CD14-positive monocyte (primary cell): ENCODE data around the gene GCK. TPM values are rescaled to one million over a fixed set of nuclear protein-coding genes. Genes with fewer than 3 reads are reported as not detected.
"Not testable (repeated sequence)": the region's sequence is repeated elsewhere in the genome, so short reads cannot be mapped to it uniquely, and the experiment has no call there.

Source experiments
- DNase-seq, 3 donors: peaks; one replicate each; pipeline ENCODE4 v3.0.0-alpha.2; 2011 to 2022
- H2AFZ ChIP-seq: 2 replicates; pipeline ENCODE4 v1.6.0; 2012; ENCODE audit warnings: mild to moderate bottlenecking, low read depth, low read length, inconsistent platforms; ENCODE audit not compliant: insufficient read depth, poor library complexity, severe bottlenecking
- H3K27ac ChIP-seq, 2 donors: 1 replicate in 1 of 2; 2 replicates in 1 of 2; pipeline ENCODE4 v1.5.1; 2012 to 2013; ENCODE audit warnings: low read length in 2 of 2, control low read depth in 1 of 2, inconsistent platforms in 1 of 2, low read depth in 1 of 2, mild to moderate bottlenecking in 1 of 2
- H3K27me3 ChIP-seq, 2 donors: one replicate each; pipeline versions ENCODE4 v1.6.0 to v1.6.1; 2011 to 2013; ENCODE audit warnings: low read length in 2 of 2; ENCODE audit not compliant: control insufficient read depth in 2 of 2, insufficient read depth in 2 of 2
- H3K36me3 ChIP-seq, 2 donors: replicated peaks in 1 of 2; 1 replicate in 1 of 2; 2 replicates in 1 of 2; pipeline versions ENCODE4 v1.5.1 to v1.6.1; 2012 to 2013; ENCODE audit warnings: low read length in 2 of 2, control low read depth in 1 of 2, inconsistent platforms in 1 of 2, mild to moderate bottlenecking in 1 of 2; ENCODE audit not compliant: insufficient read depth in 2 of 2, control insufficient read depth in 1 of 2
- H3K4me1 ChIP-seq, 2 donors: 1 replicate in 1 of 2; 2 replicates in 1 of 2; pipeline versions ENCODE4 v1.5.1 to v1.6.1; 2012 to 2013; ENCODE audit warnings: low read length in 2 of 2, control low read depth in 1 of 2, inconsistent platforms in 1 of 2, mild to moderate bottlenecking in 1 of 2, moderate library complexity in 1 of 2; ENCODE audit not compliant: insufficient read depth in 2 of 2, control insufficient read depth in 1 of 2
- H3K4me2 ChIP-seq: replicated peaks from 2 replicates; pipeline ENCODE3; 2012; ENCODE audit warnings: low read length, moderate library complexity, mild to moderate bottlenecking; ENCODE audit not compliant: poor library complexity, severe bottlenecking; ENCODE audit errors: extremely low read depth
- H3K4me3 ChIP-seq, 3 experiments: fragments of 200-600 bp in 1 of 3; sonication (generic) in 1 of 3; replicated peaks in 1 of 3; 1 replicate in 2 of 3; 2 replicates in 1 of 3; pipeline ENCODE4 v1.5.1; 2011 to 2013; ENCODE audit warnings: low read length in 3 of 3, mild to moderate bottlenecking in 3 of 3, control low read depth in 2 of 3, low read depth in 2 of 3, inconsistent platforms in 1 of 3, moderate library complexity in 1 of 3
- H3K79me2 ChIP-seq: 2 replicates; pipeline ENCODE4 v1.6.0; 2012; ENCODE audit warnings: mild to moderate bottlenecking, control low read depth, inconsistent platforms, low read length, moderate library complexity; ENCODE audit not compliant: insufficient read depth
- H3K9ac ChIP-seq: 2 replicates; pipeline ENCODE4 v1.6.0; 2017; ENCODE audit warnings: low read length, mild to moderate bottlenecking; ENCODE audit not compliant: insufficient read depth, poor library complexity, severe bottlenecking
- H3K9me3 ChIP-seq, 2 donors: replicated peaks in 1 of 2; 1 replicate in 1 of 2; 2 replicates in 1 of 2; pipeline versions ENCODE4 v1.5.1 to v1.6.1; 2012 to 2013; ENCODE audit warnings: low read length in 2 of 2, control low read depth in 1 of 2; ENCODE audit not compliant: control insufficient read depth in 1 of 2, insufficient read depth in 1 of 2
- H4K20me1 ChIP-seq: 2 replicates; pipeline ENCODE4 v1.6.0; 2012; ENCODE audit warnings: mild to moderate bottlenecking, low read length, control low read depth, moderate library complexity; ENCODE audit not compliant: insufficient read depth
- H3K27ac Mint-ChIP-seq, 7 donors: one replicate each; pipeline ENCODE4 v1.8.0; 2020; ENCODE audit warnings: mild to moderate bottlenecking in 7 of 7, mixed read lengths in 7 of 7, moderate library complexity in 6 of 7, inconsistent platforms in 2 of 7
- H3K27me3 Mint-ChIP-seq, 3 donors: one replicate each; pipeline ENCODE4 v1.8.0; 2021 to 2022; ENCODE audit warnings: low read depth in 3 of 3, mild to moderate bottlenecking in 3 of 3, mixed read lengths in 3 of 3, moderate library complexity in 3 of 3, inconsistent platforms in 1 of 3
- H3K36me3 Mint-ChIP-seq, 2 donors: one replicate each; pipeline ENCODE4 v1.8.0; 2020; ENCODE audit warnings: mixed read lengths in 2 of 2, inconsistent platforms in 1 of 2, mild to moderate bottlenecking in 1 of 2
- H3K4me1 Mint-ChIP-seq: one replicate; pipeline ENCODE4 v1.8.0; 2020; ENCODE audit warnings: mild to moderate bottlenecking, mixed read lengths
- H3K4me3 Mint-ChIP-seq, 2 donors: one replicate each; pipeline ENCODE4 v1.8.0; 2020; ENCODE audit warnings: mild to moderate bottlenecking in 2 of 2, mixed read lengths in 2 of 2, moderate library complexity in 1 of 2
- H3K9me3 Mint-ChIP-seq, 7 donors: one replicate each; pipeline ENCODE4 v1.8.0; 2020 to 2022; ENCODE audit warnings: mixed read lengths in 7 of 7, mild to moderate bottlenecking in 6 of 7, moderate library complexity in 6 of 7, inconsistent platforms in 2 of 7
- WGBS: methylation state at CpG from one replicate; pipeline ENCODE4 v1.1.5; 2013; ENCODE audit warnings: missing lambda C conversion rate; ENCODE audit not compliant: insufficient coverage; 5-methylcytosine and 5-hydroxymethylcytosine counted together
- intact Hi-C, 2 donors: fragments of 100-400 bp; cut with micrococcal nuclease; formaldehyde crosslinking; loops; one replicate each; pipeline versions ENCODE4 v1.15.0 to v1.15.1; 2023
- polyA plus RNA-seq, 3 donors: library from polyadenylated mRNA; depleted of rRNA in 1 of 3; unstranded in 2 of 3; stranded (reverse) in 1 of 3; fragments of 300-500 nt in 2 of 3; fragments of >200 nt in 1 of 3; fragmentation: Illumina TruSeq in 2 of 3; gene quantifications; 1 replicate in 2 of 3; 2 replicates in 1 of 3; pipeline ENCODE4 v1.2.3, GENCODE V29; 2012 to 2021
- TF ChIP-seq, protein P1 (sequence below): fragments of 200-600 bp; IDR thresholded peaks from one replicate; pipeline ENCODE4 v1.8.0; 2022; ENCODE audit warnings: antibody characterized with exemption, mild to moderate bottlenecking

Gene GCK
- polyA plus RNA-seq, 3 donors = not detected

DNA sequence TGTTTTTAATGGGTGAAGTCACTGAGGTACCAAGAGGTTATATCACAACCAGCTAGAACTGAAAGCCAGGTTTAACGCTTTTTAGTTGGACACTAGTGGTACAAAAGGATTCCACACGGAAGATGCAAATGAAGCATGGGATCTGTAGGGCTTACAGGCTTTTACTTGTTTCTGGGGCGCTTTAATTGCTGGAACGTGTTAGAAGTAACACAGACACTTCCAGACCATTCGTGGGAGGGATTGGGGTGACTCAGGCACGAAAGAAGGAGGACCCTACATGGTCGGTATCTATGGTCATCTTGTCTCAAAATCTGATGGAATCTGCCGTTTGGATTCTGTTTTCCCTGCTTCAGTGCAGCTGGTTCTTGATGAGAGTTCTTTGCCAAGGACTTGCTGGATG lies 12.6 kb upstream of the GCK start:
- H3K27me3 ChIP-seq = no peaks in the 10 kb centered on the region
- peak overlapping the region; percentile 63 to 87 (median 66) for H3K4me3 ChIP-seq
- H3K27ac ChIP-seq = peak overlapping the region in 1 of 2 donors; percentile 83
- peaks cover 37% of the 10 kb centered on the region for H3K79me2 ChIP-seq
- TF ChIP-seq, protein P1, sequence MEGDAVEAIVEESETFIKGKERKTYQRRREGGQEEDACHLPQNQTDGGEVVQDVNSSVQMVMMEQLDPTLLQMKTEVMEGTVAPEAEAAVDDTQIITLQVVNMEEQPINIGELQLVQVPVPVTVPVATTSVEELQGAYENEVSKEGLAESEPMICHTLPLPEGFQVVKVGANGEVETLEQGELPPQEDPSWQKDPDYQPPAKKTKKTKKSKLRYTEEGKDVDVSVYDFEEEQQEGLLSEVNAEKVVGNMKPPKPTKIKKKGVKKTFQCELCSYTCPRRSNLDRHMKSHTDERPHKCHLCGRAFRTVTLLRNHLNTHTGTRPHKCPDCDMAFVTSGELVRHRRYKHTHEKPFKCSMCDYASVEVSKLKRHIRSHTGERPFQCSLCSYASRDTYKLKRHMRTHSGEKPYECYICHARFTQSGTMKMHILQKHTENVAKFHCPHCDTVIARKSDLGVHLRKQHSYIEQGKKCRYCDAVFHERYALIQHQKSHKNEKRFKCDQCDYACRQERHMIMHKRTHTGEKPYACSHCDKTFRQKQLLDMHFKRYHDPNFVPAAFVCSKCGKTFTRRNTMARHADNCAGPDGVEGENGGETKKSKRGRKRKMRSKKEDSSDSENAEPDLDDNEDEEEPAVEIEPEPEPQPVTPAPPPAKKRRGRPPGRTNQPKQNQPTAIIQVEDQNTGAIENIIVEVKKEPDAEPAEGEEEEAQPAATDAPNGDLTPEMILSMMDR = no peak
- H4K20me1 ChIP-seq = peaks cover 48% of the 10 kb centered on the region
- Mint-ChIP-seq H3K36me3 (peaks cover 29 to 31% of the 10 kb centered on the region in 2 donors), H3K9me3 (peaks cover 0 to 5% (median 3%) of the 10 kb centered on the region in 7 donors), H3K27ac (peak overlapping the region in 5 of 7 donors; percentile 83 to 92 (median 88)), H3K4me1 (peaks cover 20% of the 10 kb centered on the region), H3K4me3 (peak overlapping the region; percentile 85 to 89), H3K27me3 (peaks cover 0 to 5% (median 4%) of the 10 kb centered on the region in 3 donors)
- peak overlapping the region; percentile 88 for H3K9ac ChIP-seq
- peak overlapping the region; percentile 74 for H3K4me2 ChIP-seq
- peaks cover 12 to 15% of the 10 kb centered on the region in 2 donors for H3K4me1 ChIP-seq
- no peak overlapping the region for H2AFZ ChIP-seq
- WGBS = 81% methylated on average over 7 of the region's 8 CpGs
- no peak for DNase-seq
- no peaks in the 10 kb centered on the region for H3K9me3 ChIP-seq
- H3K36me3 ChIP-seq = peaks cover 30 to 34% of the 10 kb centered on the region in 2 donors
- intact Hi-C loops = no loop called here

DNA sequence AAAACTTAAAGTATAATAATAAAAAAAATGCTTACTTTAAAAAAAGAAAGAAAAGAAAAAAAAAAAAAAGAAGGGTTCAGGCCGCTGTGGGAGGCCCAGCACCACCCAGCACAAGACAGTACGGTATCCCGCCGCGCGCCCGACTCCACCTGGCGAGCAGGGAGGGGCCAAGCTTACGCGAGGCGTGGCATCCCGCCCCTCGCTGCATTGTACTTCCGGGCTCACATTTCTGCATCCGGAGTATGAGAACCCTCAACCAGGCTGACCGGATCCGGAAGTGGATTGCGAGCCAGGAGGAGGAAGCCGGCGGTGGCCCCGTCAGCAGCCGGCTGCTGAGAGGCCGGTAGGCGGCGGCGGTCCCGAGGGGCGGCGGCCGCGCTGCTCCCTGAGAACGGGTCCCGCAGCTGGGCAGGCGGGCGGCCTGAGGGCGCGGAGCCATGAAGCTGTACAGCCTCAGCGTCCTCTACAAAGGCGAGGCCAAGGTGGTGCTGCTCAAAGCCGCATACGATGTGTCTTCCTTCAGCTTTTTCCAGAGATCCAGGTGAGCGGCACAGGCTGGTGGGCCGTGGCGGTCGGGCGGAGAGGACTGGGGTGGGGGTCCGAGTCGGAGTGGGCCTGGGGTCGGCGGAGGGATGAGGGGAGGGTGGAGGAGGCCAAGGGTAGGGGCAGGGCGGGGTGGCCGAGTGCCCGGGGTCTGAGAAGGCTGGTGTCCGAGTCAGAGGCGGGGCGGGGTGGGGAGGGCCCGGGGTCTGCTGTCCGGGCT lies 11.6 kb upstream of the GCK start, which contains the start of gene YKT6:
Gene YKT6, plus strand, starts transcription at position 280 of the 763 bp plus-strand sequence. Its CDS starts 158 bp downstream, at position 438.
- Histone ChIP-seq H3K4me3 (peak within 1 kb of the TSS; percentile 63 to 87 (median 66)), H3K27me3 (no peaks in the 10 kb centered on the region), H3K9me3 (no peaks in the 10 kb centered on the region), H4K20me1 (peaks cover 40% of the 10 kb centered on the region), H3K79me2 (peaks cover 37% of the 10 kb centered on the region), H3K9ac (peak within 1 kb of the TSS; percentile 88), H3K4me2 (peak within 1 kb of the TSS; percentile 74), H2AFZ (peak within 1 kb of the TSS; percentile 83), H3K27ac (peak within 1 kb of the TSS in 1 of 2 donors; percentile 83), H3K36me3 (peaks cover 21 to 25% of the 10 kb centered on the region in 2 donors), H3K4me1 (peaks cover 12 to 15% of the 10 kb centered on the region in 2 donors)
- peaks cover 20% of the 10 kb centered on the region for H3K4me1 Mint-ChIP-seq
- peak; percentile 89 to 92 (median 90) for DNase-seq
- peaks cover 2 to 7% (median 4%) of the 10 kb centered on the region in 3 donors for H3K27me3 Mint-ChIP-seq
- TF ChIP-seq, protein P1 = peak; percentile 62
- H3K27ac Mint-ChIP-seq = peak within 1 kb of the TSS; percentile 74 to 92 (median 85)
- intact Hi-C loops = no loop called here
- H3K9me3 Mint-ChIP-seq = peaks cover 0 to 5% (median 3%) of the 10 kb centered on the region in 7 donors
- WGBS = under 1% methylated on average over 51 of the region's 58 CpGs
- H3K4me3 Mint-ChIP-seq = peak within 1 kb of the TSS; percentile 85 to 89
- H3K36me3 Mint-ChIP-seq = peaks cover 20 to 23% of the 10 kb centered on the region in 2 donors

DNA sequence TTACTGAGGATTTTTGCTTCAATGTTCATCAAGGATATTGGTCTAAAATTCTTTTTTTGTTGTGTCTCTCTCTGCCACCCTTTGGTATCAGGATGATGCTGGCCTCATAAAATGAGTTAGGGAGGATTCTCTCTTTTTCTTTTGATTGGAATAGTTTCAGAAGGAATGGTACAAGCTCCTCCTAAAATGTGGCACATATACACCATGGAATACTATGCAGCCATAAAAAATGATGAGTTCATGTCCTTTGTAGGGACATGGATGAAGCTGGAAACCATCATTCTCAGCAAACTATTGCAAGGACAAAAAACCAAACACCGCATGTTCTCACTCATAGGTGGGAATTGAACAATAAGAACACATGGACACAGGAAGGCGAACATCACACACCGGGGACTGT lies 10.9 kb upstream of the GCK start:
- H3K27me3 Mint-ChIP-seq, DNase-seq, H3K27ac ChIP-seq, H3K9ac ChIP-seq, H2AFZ ChIP-seq, intact Hi-C loops, H3K27ac Mint-ChIP-seq, H3K27me3 ChIP-seq, H3K4me3 ChIP-seq, H3K9me3 ChIP-seq, H3K9me3 Mint-ChIP-seq: not testable (repeated sequence)
- H3K4me2 ChIP-seq = peak overlapping the region; percentile 74
- H3K4me1 Mint-ChIP-seq = peaks cover 19% of the 10 kb centered on the region
- peaks cover 14 to 18% of the 10 kb centered on the region in 2 donors for H3K36me3 ChIP-seq
- H3K36me3 Mint-ChIP-seq = peaks cover 13 to 19% of the 10 kb centered on the region in 2 donors
- peak overlapping the region in 1 of 2 donors; percentile 12 for H3K4me3 Mint-ChIP-seq
- peaks cover 37% of the 10 kb centered on the region for H3K79me2 ChIP-seq
- no CpG with 5 or more reads among the region's 3 CpGs for WGBS
- peaks cover 33% of the 10 kb centered on the region for H4K20me1 ChIP-seq
- H3K4me1 ChIP-seq = peaks cover 12 to 15% of the 10 kb centered on the region in 2 donors
